ENCODE data around the gene SHB.

The SHB gene

GRCh38 chr9:38042626-38043357 is 26.2 kb downstream of the SHB start:
- no peak for DNase-seq (ENCODE audit: low read depth in 2 of 2)

- no peak for DNase-seq (ENCODE audit: low read depth in 2 of 2)
Observed at GRCh38 chr9:38041564-38042243, 27.3 kb downstream of the SHB start.

- no peak for DNase-seq (ENCODE audit: low read depth in 2 of 2)
Observed at GRCh38 chr9:38039907-38040682, 28.9 kb downstream of the SHB start.

- DNase-seq (ENCODE audit: low read depth in 2 of 2), result no peak
Observed at GRCh38 chr9:38039090-38039906, 29.7 kb downstream of the SHB start.

- no peak for DNase-seq (ENCODE audit: low read depth in 2 of 2)
Observed at GRCh38 chr9:38038307-38039089, 30.5 kb downstream of the SHB start.

GRCh38 chr9:38037981-38038306 is 31.1 kb downstream of the SHB start:
- DNase-seq (ENCODE audit: low read depth in 2 of 2), result no peak

- DNase-seq (ENCODE audit: low read depth in 2 of 2), result no peak
Observed at GRCh38 chr9:38036359-38037084, 32.5 kb downstream of the SHB start.

- no peak for DNase-seq (ENCODE audit: low read depth in 2 of 2)
Observed at GRCh38 chr9:38035873-38036272, 33.2 kb downstream of the SHB start.

- no peak for DNase-seq (ENCODE audit: low read depth in 2 of 2)
Observed at GRCh38 chr9:38033941-38034340, 35.1 kb downstream of the SHB start.

GRCh38 chr9:38032266-38033110 is 36.5 kb downstream of the SHB start:
- DNase-seq (ENCODE audit: low read depth in 2 of 2), result no peak

GRCh38 chr9:38031594-38031993 is 37.4 kb downstream of the SHB start:
- DNase-seq (ENCODE audit: low read depth in 2 of 2), result no peak

- no peak for DNase-seq (ENCODE audit: low read depth in 2 of 2)
Observed at GRCh38 chr9:38030658-38031057, 38.4 kb downstream of the SHB start.

GRCh38 chr9:38029915-38030638 is 39.0 kb downstream of the SHB start:
- DNase-seq (ENCODE audit: low read depth in 2 of 2), result no peak

GRCh38 chr9:38027714-38028113 is 41.3 kb downstream of the SHB start:
- DNase-seq (ENCODE audit: low read depth in 2 of 2), result no peak

- no peak for DNase-seq (ENCODE audit: low read depth in 2 of 2)
Observed at GRCh38 chr9:38026840-38027527, 42.0 kb downstream of the SHB start.

GRCh38 chr9:38026021-38026809 is 42.8 kb downstream of the SHB start:
- DNase-seq (ENCODE audit: low read depth in 2 of 2), result no peak

- DNase-seq (ENCODE audit: low read depth in 2 of 2), result no peak
Observed at GRCh38 chr9:38025166-38025565, 43.9 kb downstream of the SHB start.

Measured in stimulated activated CD8-positive, alpha-beta memory T cell treated with anti-CD3 and anti-CD28 coated beads, Interleukin-2, amount 100 ng/mL, for 48 hours (primary cell).